Measurements from ENCODE around the gene ZNF526.
"Not testable (repeated sequence)": the region's sequence is repeated elsewhere in the genome, so short reads cannot be mapped to it uniquely, and the experiment has no call there.

ZNF526 gene

DNA sequence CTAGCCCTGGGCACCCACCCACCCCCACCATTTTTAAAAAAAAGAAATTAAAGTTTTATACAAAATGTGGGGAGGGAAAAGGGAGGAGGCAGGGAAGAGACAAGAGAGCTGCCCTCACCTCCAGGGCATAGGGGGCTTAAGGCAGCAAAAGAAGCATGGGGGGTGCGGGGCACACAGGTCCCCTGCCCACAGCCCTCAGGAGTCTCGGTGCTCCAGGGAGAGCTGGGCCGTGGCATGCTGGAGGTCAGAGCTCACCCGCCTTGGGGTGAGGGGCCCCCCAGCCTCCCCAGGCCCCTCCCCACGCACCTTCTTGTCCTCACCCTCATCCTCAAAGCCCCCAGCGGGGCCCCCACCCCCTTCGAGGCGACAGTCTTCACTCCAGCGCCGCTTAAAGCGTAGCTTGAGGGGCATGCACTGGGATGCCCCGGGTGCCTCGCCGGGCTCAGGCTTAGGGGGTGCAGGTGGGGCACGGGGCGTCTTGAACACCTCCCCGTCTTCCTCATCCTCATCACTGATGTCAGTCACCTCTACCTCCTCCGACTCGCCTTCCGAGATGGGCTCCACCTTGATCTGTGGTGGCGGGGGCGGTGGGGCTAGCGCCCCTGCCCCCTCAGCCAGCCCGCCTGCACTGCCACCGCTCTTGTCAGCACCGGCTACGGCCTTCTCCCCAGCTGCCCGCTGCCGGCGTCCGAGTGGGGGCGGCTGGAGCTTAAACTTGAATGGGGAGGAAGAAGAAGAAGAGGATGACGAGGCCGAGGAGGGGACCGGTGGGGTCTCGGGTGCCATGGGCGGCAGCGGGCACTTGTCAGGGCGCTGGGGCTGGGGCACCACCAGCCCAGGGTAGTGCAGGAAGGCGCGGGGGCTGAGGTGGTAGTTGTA is 28.4 kb downstream of the ZNF526 start:
- peak; percentile 36 for DNase-seq

DNA sequence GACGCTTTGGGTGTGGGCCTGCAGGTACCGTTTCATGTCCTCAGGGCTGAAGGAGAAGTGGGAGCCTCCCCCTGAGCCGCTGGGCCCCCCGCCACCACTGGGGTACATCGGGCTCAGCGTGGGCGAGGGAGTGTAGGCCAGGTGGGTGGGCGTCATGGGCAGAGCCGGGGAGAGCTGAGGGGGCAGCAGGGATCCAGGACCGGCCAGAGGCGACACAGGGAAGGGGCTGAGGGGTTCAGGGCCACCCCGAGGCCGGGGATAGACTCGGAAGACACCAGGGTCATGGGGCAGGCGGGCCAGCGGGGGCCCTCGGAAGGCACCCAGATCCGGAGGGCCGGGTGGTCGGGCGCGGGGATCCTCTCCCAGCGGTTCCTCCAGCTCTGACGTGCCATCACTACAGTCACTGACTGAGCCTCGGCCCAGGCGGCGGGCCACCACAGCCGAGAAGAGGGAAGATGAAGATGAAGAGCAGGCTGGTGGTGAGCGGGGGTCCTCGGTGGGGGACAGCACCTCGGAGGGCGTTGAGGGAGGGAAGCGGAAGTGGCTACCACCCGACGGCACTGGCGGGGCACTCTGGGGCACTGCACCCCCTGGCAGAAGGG is 29.1 kb downstream of the ZNF526 start:
- peak; percentile 36 for DNase-seq

GRCh38 chr19:42249769-42250168 is 29.7 kb downstream of the ZNF526 start:
- peak; percentile 31 for DNase-seq

GRCh38 chr19:42250183-42250665 is 30.1 kb downstream of the ZNF526 start:
- DNase-seq: peak; percentile 22

DNA sequence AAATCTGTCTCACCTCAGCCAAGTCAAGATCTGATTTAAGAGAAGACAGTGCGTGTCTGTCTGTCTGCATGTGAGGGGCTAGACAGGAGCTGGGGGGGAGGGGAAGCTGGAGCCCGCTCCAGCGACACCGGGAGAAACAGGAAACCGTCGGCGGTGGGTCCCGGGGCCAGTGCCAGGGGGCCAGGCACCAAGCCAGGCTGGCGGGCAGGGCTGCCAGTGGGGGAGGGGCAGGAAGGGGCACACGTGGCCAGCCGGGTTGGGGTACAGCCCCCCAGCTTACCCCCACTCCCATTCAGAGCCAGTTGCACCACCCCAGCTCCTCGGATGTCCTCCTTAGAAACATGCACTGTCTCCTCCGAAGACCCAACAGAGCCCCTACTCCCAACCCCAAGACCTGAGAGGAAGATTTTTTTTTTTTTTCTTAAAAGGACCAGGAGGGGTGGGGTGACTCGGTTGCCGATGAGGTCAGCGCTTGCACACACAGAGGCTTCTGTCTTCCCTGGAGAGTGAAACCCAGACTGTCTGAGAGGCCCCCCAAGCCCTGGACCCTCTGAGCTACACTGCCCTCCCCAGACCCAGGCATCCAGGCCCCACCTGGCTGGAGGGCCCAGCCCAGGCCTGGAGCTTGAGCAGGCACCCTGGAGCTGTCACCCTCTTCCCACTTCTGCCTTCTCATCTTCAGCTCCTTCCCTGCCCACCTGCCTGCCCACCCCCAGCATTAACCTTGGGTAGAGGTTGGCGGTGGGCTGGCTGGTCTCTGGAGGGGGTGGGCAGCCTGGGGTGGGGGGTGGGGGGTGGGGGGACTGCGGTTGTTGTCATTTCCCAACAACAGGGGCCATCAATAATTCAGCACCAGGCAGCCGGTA is 30.8 kb downstream of the ZNF526 start:
- peak; percentile 37 for DNase-seq

DNA sequence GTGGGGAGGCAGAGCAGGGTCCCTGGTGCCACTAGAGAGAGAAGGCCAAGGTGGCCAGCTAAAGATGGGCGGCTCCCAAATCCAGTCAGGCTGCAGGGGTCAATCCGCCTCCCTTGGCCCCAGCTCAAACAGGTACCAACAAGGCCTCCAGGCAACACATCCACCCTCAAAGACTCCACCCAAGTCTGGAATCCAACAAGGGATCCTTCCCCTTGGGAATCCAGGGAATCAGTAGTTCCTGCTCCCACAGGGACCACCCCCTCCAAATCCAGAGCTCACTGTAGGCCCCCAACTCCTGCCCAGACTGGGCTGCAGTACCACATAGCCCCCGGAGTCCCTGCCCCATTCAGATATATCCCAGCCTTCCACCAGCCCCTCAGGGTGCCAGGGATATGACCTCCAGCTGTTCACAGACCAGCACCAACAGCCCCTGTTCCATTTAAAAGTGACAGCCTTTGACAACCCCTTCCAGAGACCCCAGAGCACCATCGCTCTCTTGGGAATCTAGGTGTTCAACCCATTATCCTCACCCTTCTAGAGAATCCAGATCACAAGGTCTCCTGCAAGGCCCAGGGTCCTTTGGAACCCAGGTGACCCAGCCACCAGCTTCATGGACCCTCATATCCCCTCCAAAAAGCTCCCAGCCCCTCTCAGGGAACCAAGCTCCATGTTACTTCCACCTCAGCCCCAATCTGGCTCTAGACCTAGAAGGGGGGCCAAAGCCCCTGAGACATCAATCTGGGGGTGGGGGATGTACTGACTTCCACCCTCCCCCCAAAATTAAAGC is 31.7 kb downstream of the ZNF526 start:
- peak; percentile 23 for DNase-seq

- peak; percentile 33 for DNase-seq
Measured at GRCh38 chr19:42252365-42253244, 32.5 kb downstream of the ZNF526 start.

DNA sequence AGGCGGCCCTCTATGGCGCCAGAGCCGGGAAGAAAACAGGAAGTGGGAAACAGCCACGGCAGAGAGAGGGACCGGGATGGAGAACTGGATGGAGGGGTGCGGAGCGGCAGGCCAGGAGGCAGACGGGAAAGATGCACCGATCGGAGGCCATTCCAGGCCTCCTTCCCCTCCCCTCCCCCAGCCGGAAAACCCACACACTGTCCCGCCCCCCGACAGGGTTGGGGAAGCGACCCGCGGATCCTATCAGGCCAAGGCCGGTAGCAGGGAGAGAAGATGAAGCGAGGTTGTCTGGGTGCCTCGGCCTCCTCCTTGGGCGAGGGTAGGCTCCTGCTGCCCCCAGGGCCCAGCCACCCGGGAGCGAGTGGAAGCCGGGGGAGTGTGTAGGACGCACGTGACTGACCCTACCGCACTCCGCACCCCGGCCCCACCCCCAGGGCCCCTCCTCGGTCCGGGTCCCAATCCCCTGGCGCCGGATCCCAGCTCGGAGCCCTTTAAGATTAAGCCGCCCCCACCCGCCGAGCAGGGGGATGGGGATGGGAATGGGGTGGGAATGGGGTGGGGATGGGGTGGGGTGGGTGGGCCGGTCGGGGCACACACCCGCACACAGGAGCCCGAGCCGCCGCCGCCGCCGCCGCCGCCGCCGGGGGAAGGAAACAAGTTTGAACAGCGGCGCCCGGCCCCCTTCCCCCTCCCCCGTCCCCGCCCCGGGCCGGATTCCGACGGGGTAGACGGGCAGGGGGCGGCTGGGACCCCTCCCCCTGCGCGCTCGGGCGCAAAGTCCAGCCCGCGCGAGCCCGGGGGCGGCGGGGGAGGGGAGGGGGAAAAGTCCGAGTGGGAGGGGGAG is 33.4 kb downstream of the ZNF526 start:
- peak; percentile 63 for DNase-seq

GRCh38 chr19:42254089-42254849 is 34.2 kb downstream of the ZNF526 start:
- peak; percentile 81 for DNase-seq

GRCh38 chr19:42254850-42255765 is 35.0 kb downstream of the ZNF526 start, which contains the start of gene ERF:
TSS of gene ERF (minus strand) at chr19:42255128. CDS start at chr19:42254999, 129 bp downstream.
- DNase-seq: peak; percentile 96

DNA sequence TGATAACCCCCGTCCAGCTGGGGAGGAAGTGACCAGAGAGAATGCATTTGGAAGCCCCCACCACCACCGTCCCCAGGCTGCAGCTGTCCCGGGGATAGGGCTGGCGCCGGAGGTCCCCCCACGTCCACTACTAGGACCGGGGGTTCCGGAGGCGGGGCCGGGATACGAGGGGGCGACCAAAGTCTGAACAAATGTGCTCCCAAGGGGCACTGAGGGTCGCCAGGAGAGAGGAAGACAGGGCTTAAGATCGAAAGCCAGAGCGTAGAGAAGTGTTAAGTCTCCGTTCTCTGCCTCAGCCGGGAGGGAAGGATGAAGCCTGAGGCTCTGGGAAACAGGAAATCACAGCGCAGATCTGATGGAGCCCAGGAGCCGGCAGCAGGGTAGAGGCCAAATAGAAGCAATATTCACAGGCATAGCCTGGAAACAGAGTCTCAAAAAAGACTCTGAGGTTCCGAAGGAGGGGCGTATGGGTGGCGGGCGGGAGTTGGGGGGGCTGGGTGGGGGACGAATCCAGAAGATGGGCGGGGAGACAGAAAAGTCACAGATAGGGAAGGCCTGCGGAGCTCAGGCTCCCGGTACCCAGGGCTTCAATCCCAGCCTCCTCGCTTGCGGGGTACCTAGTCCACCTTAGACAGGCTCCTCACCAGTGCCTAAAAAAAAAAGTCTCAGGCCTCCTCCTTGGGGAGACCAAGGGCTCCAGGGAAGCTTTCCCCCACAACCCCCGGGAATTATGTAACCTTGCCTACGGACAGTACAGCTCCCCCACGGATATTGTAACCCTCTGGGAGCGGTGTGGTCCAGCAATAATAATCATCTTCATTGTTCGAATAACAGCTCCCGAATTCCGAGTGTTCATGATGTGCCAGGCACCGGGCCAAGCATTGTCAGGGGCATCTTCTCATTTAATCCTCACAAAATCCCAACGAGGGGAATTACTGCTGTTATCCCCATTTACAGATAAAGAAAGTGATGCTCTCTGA is 35.9 kb downstream of the ZNF526 start:
- DNase-seq: no peak

- not testable (repeated sequence) for DNase-seq
Measured at GRCh38 chr19:42257842-42258241, 37.7 kb downstream of the ZNF526 start.

DNA sequence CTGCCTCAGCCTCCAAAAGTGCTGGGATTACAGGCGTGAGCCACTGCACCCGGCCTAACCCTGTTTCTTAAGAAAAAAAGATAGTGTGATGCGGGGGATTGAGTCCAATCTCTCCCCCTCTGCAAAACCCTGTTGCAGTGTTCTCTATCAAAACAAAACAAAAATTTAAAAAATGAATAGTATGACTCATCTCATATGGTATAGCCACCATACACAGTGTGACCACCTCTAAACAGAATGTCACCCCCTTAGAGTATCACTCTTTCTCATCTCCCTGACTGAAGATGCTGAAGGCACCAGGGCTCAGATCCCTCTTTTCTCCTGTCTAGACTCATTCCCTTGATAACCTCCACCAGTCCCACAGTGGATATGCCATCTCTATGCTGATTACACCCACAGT is 41.7 kb downstream of the ZNF526 start:
- no peak for DNase-seq

DNA sequence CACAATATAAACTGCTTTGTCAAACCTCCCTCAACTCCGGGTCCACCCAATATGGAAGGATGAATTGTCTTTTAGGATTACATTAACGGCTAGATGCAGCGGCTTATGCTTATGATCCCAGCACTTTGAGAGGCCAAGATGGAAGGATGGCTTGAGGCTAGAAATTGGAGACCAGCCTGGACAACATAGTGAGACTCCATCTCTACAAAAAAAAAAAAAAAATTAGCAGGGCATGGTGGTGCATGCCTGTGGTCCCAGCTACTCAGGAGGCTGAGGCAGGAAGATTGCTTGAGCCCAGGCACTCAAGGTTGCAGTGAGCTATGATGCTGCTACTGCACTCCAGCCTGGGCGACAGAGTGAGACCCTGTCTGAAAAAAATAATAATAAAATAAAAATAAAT is 46.0 kb downstream of the ZNF526 start:
- DNase-seq: not testable (repeated sequence)

GRCh38 chr19:42266928-42267603 is 47.0 kb downstream of the ZNF526 start:
- not testable (repeated sequence) for DNase-seq

DNA sequence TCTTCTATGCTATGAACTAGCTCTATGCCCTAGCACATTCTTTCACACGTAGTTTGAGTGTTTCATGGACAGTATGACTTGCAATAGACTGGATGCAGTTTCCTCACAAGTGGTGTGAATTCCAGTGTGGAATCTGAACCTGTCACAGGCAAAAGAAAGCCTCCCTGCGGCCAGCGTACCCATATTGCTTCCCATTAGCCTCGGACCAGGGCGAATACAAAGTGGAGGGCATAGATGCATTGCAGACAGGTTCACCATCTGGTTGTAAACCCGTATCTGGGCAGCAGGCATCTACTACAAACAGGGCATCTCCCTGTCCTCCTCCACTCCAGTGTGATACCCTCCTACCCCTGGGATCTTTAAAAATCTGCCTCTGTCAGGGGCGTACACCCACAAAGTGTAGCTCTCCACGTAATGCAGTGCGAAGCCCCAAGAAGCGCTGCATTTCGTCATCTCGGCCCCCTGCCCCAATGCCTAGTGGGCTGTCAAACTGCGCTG is 47.6 kb downstream of the ZNF526 start:
- DNase-seq: no peak

Data from CD4-positive, alpha-beta T cell treated with Interleukin-21 for 1 hour (primary cell).